ENCODE data around the gene CUL1. TPM values are rescaled to one million over a fixed set of nuclear protein-coding genes. Genes with fewer than 3 reads are reported as not detected.

CUL1 gene
- total and polyA plus RNA-seq, 2 donors (not counting 3 experiments of a cell fraction or from before 2014, with no cell fraction given), result 25.7 to 50.2 TPM

DNA sequence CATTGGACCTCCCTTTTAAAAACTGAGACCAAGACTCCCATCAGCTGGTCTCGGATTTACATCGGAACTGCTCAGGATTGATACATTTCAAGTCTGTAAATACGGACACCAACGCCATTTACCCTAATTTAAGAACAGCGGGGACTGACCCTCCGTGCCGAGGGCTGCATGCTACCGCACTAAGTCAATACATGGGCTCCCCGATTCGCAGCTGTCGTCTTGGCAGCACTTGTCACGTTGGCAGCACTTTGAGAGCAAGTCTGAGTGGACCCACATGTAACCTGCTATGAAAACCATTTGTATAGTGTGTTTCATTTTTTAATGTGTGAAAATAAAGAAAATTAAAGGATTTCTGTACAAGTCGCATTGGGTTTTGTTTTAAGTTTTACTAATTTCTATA is 102.0 kb downstream of the CUL1 start:
- BruUV-seq (replicated peaks), result TSS peak; percentile 30
- H3K9me1 ChIP-seq (replicated peaks; ENCODE audit: control insufficient read depth, extremely low read depth, insufficient read depth, low read length), result no peaks in the 10 kb centered on the region
- DNase-seq (ENCODE audit: low read depth, low spot score), result no peak
- H3K4me3 ChIP-seq (replicated peaks in 1 of 3; ENCODE audit: insufficient read depth in 1 of 3, low read depth in 1 of 3, low read length in 3 of 3), result no peak overlapping the region
- no peaks in the 10 kb centered on the region for H4K20me1 ChIP-seq (replicated peaks; ENCODE audit: control insufficient read depth, extremely low read depth, insufficient read depth, low read length)
- H2AFZ ChIP-seq (ENCODE audit: low read depth, low read length), result no peak overlapping the region
- dilution Hi-C loops (cut with MboI; ENCODE audit: extremely low pct_ligation_motif_present, low sequenced_read_pairs) (no loop called here), intact Hi-C loops (cut with micrococcal nuclease) (no loop called here)
- H3K27ac ChIP-seq (ENCODE audit: insufficient read depth, low read depth, low read length), result no peak overlapping the region
- H3K27me3 ChIP-seq (ENCODE audit: control insufficient read depth in 2 of 2, insufficient read depth in 2 of 2, low read length in 2 of 2), result no peaks in the 10 kb centered on the region
- H3K79me2 ChIP-seq (ENCODE audit: control insufficient read depth, insufficient read depth, low read length), result no peaks in the 10 kb centered on the region
- ChIA-PET POLR2A (no interaction called here), CTCF (no interaction called here)
- no peak for TF ChIP-seq JUN (IDR thresholded peaks at IDR 0.05; ENCODE audit: borderline replicate concordance, insufficient read depth, insufficient read length, low read depth)
- no peak for TF ChIP-seq FOS (IDR thresholded peaks at IDR 0.05; ENCODE audit: borderline replicate concordance, insufficient read depth, low read length)
- no peak for TF ChIP-seq EZH2 (IDR thresholded peaks at IDR 0.05; ENCODE audit: borderline replicate concordance, low read depth, low read length, severe bottlenecking)
- no peak for TF ChIP-seq CTCF (IDR thresholded peaks at IDR 0.05; ENCODE audit: extremely low read depth in 1 of 2, insufficient read depth in 1 of 2, low read depth in 1 of 2, low read length in 2 of 2)
- no peak for FAIRE-seq
- no peak overlapping the region for H3K4me2 ChIP-seq (ENCODE audit: insufficient read depth, low read length)
- no peaks in the 10 kb centered on the region for H3K4me1 ChIP-seq (ENCODE audit: control insufficient read depth, extremely low read depth, insufficient read depth, low read length)
- no peak overlapping the region for H3K9ac ChIP-seq (replicated peaks; ENCODE audit: extremely low read depth, insufficient read depth, low read length)
- H3K9me3 ChIP-seq (replicated peaks; ENCODE audit: control insufficient read depth, insufficient read depth, low read length), result no peaks in the 10 kb centered on the region
- peaks cover 11 to 31% of the 10 kb centered on the region in 2 experiments for H3K36me3 ChIP-seq (ENCODE audit: control insufficient read depth in 2 of 2, extremely low read depth in 1 of 2, insufficient read depth in 2 of 2, low read length in 2 of 2)

- DNase-seq (ENCODE audit: low read depth, low spot score) (no peak), FAIRE-seq (no peak)
- TF ChIP-seq EZH2 (IDR thresholded peaks at IDR 0.05; ENCODE audit: borderline replicate concordance, low read depth, low read length, severe bottlenecking) (no peak), FOS (IDR thresholded peaks at IDR 0.05; ENCODE audit: borderline replicate concordance, insufficient read depth, low read length) (no peak), POLR2A (IDR thresholded peaks at IDR 0.05; ENCODE audit: low read depth, low read length) (no peak), MYC (IDR thresholded peaks at IDR 0.05; ENCODE audit: low read depth, low read length) (no peak), GATA2 (IDR thresholded peaks at IDR 0.05; ENCODE audit: insufficient read depth, insufficient read length, low read depth, low read length) (no peak), JUN (IDR thresholded peaks at IDR 0.05; ENCODE audit: borderline replicate concordance, insufficient read depth, insufficient read length, low read depth) (no peak), CTCF (IDR thresholded peaks at IDR 0.05; ENCODE audit: extremely low read depth in 1 of 2, insufficient read depth in 1 of 2, low read depth in 1 of 2, low read length in 2 of 2) (no peak), POLR2AphosphoS5 (IDR thresholded peaks at IDR 0.05; ENCODE audit: insufficient read depth, low read depth, low read length) (no peak)
- TF ChIP-seq, protein P1, sequence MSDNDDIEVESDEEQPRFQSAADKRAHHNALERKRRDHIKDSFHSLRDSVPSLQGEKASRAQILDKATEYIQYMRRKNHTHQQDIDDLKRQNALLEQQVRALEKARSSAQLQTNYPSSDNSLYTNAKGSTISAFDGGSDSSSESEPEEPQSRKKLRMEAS (IDR thresholded peaks at IDR 0.05; ENCODE audit: insufficient read depth, insufficient read length), result no peak
- H3K9ac ChIP-seq (replicated peaks; ENCODE audit: extremely low read depth, insufficient read depth, low read length), result no peak overlapping the region
- H3K27me3 ChIP-seq (ENCODE audit: control insufficient read depth in 2 of 2, insufficient read depth in 2 of 2, low read length in 2 of 2), result no peaks in the 10 kb centered on the region
- ChIA-PET CTCF (interaction anchor here (1.0 to 1.1 kb wide), 2 partner anchors 11 to 48 kb away, joined by 3 to 5 read pairs; no protein-coding TSS in a partner anchor), POLR2A (no interaction called here)
- H3K4me3 ChIP-seq (replicated peaks in 1 of 3; ENCODE audit: insufficient read depth in 1 of 3, low read depth in 1 of 3, low read length in 3 of 3), result no peak overlapping the region
- intact Hi-C loops (cut with micrococcal nuclease), result no loop called here
- no peaks in the 10 kb centered on the region for H3K9me3 ChIP-seq (replicated peaks; ENCODE audit: control insufficient read depth, insufficient read depth, low read length)
- no peak overlapping the region for H3K4me2 ChIP-seq (ENCODE audit: insufficient read depth, low read length)
- no peaks in the 10 kb centered on the region for H4K20me1 ChIP-seq (replicated peaks; ENCODE audit: control insufficient read depth, extremely low read depth, insufficient read depth, low read length)
- H3K27ac ChIP-seq (ENCODE audit: insufficient read depth, low read depth, low read length), result no peak overlapping the region
- BruUV-seq (replicated peaks), result no TSS peak
- H3K4me1 ChIP-seq (ENCODE audit: control insufficient read depth, extremely low read depth, insufficient read depth, low read length), result no peaks in the 10 kb centered on the region
- no peak overlapping the region for H2AFZ ChIP-seq (ENCODE audit: low read depth, low read length)
- H3K36me3 ChIP-seq (ENCODE audit: control insufficient read depth in 2 of 2, extremely low read depth in 1 of 2, insufficient read depth in 2 of 2, low read length in 2 of 2), result peaks cover 15 to 31% of the 10 kb centered on the region in 2 experiments
- H3K9me1 ChIP-seq (replicated peaks; ENCODE audit: control insufficient read depth, extremely low read depth, insufficient read depth, low read length), result no peaks in the 10 kb centered on the region
- dilution Hi-C loops (cut with MboI; ENCODE audit: extremely low pct_ligation_motif_present, low sequenced_read_pairs), result no loop called here
- H3K79me2 ChIP-seq (ENCODE audit: control insufficient read depth, insufficient read depth, low read length), result no peaks in the 10 kb centered on the region
These were observed 103.4 kb downstream of the CUL1 start for GRCh38 chr7:148802101-148802493.
